Activated CD4-positive, CD25-positive, alpha-beta regulatory T cell treated with anti-CD3 and anti-CD28 coated beads, Interleukin-2, amount 50 U/mL, for 16 hours (primary cell): ENCODE data around the gene TDRD5.

ENCODE experiments used
- DNase-seq: peaks from one replicate; pipeline ENCODE4 v3.0.0-alpha.2; 2020; ENCODE audit warnings: low read depth, low spot score

The TDRD5 gene, protein sequence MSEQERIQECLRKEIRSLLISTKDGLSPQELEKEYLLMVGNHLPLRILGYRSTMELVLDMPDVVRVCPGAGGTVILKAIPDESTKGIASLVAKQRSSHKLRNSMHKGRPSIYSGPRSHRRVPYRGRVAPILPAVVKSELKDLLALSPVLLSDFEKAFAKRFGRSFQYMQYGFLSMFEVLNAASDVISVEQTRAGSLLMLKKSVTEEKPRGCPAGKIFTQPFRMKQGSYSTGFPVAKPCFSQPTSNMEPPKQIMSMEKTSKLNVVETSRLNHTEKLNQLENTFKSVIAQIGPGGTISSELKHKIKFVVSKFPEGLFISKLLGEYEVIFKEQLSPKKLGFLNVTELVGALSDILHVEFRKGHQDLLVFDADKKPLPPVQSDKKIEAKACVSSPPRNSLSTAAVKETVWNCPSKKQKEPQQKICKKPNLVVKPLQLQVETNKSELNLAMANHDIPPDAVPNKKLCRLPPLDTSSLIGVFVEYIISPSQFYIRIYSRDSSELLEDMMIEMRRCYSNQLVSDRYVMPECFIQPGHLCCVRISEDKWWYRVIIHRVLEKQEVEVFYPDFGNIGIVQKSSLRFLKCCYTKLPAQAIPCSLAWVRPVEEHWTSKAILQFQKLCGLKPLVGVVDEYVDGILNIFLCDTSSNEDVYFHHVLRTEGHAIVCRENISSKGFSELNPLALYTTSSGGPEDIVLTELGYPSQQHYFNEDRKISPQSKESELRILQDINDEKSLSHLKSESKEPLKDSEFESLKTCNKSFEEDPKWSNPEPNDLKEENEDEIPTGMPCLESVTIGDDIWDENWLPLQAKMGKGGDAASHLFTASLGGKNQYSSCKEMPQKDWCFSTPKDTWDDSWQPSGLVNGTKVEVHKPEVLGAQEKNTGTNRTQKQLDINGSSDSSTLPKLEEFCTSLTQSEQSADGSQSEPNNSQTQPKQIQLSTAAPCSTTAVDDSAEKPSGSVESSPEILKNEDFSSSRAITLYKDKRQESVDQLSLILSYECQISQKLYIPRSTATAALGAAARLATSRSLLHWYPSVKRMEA

DNA sequence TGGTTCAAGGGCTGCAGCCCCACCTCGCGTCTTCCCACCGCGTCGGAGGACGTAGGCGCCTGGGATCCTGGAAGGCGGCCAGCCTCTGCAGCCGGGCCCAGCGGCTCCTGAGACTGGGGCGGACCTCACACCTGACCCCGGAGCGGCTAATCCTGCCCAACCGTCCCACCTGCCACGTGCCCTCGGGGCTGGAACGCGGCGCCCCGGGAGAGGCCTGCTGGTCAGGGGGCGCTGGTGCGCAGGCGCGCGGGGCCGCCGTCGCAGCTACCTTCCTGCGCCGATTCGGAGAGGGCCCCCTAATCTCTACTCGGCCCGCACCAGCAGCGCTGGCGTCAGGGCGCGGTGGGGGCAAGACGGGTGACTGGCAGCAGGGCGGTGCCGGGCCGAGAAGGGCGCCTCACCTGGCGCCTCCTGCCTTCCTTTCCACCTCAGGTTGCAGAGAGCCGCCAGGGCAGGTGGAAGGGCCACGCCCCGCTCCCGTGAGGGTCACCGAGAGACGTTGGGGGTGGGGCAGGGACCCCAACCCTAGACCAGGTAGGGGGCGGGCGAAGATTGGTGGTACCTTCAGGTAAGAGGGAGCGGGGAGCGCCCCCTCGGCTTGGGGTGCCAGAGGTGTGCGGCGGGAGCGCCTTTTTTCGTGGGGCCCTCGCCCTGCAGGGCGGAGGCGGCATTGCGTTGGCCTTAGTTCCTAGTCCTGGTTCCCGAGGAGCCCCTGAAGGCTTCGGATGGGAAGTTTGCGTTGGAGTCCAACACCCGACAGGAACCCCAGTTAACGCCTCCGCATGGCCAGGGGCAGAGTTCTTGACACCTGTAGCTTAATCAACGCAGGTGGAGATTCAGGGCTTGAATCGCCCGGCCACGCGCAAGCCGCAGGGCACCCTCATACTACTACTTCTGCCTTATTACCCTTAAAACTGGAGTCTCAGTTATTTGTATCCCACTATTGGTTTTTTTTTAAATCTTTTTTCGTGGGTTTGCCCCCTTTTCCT lies at the start of gene TDRD5:
TSS of gene TDRD5 (plus strand) at position 241 of the 989 bp plus-strand sequence. CDS start 784 bp downstream, outside the sequence.
- no peak for DNase-seq

DNA sequence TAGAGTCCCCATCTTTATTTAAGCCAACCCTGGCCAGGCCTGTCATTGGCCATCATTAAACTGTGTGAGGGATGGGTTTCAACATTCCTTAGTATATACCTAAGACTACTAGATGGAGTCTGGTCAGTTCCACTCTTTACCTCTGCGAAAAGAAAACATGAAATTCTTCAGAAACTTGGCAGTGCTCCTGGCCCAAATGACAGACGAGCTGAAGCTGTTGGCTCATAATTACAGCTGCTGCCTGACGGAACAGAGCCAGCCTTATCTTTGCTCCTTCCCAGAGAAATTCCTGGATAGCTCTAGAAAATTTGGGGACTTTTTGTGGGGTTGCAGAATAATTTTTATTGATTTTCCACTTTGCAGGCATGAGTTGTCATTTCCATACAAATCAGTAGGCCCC lies 46.3 kb upstream of the TDRD5 start:
- DNase-seq: no peak

DNA sequence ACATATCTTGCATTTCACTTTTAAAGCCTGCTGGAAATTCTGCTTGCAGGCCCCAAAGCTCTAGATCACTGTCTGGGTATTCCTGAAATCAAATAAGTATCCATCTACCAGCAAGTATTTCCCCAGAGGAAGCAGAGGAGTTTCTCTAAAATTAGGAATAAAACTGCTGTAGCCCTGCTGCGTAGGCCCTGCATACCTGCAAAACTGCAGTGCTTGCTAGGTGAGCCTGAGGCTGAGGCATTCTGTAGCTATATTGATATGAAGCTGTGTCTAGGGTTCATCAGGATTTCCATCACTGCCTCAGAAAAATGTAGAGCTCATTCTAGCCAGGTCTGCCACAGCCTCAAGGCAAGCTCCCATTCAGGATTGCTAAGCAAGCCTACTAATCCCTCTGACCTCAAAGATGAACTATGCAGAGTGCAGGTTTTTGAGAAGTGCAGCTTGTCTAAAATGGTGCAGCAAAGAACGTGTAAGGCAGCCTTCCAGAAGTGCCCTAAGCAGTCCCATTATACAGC lies 44.6 kb upstream of the TDRD5 start:
- no peak for DNase-seq

- no peak for DNase-seq
These were observed 42.8 kb upstream of the TDRD5 start for GRCh38 chr1:179548666-179549367.

DNA sequence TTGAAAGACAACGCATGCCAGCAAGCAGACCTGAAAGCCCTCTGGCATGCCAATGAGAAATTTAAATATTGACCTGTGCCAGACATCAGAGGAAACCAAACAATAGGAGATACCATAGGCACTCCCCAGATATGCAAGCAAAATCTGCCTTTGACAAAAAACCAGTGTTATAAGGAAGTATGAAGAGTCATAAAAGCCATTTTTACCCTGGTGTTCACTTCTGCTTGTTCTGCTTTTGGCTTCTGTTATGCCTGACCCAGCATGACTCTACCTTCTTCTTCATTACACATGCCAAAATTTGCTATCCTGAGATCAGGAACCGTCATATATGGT lies 42.3 kb upstream of the TDRD5 start:
- DNase-seq: no peak

- DNase-seq: no peak
These were observed 40.6 kb upstream of the TDRD5 start for GRCh38 chr1:179550746-179551682.

- no peak for DNase-seq
These were observed 37.2 kb upstream of the TDRD5 start for GRCh38 chr1:179554427-179554826.

DNA sequence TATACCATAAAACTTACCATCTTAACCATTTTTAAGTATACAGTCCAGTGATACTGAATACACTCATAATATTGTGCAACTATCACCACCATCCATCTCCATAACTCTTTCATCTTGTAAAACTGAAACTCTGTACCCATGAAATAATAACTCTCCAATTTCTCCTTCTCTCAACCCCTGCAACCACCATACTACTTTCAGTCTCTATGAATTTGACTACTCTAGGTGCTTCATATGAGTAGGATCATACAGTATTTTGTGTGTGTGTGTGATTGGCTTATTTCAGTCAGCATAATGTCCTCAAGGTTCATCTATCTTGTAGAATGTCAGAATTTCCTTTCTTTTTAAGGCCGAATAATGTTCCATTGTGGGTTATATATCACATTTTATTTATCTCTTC lies 33.6 kb upstream of the TDRD5 start:
- DNase-seq: no peak

DNA sequence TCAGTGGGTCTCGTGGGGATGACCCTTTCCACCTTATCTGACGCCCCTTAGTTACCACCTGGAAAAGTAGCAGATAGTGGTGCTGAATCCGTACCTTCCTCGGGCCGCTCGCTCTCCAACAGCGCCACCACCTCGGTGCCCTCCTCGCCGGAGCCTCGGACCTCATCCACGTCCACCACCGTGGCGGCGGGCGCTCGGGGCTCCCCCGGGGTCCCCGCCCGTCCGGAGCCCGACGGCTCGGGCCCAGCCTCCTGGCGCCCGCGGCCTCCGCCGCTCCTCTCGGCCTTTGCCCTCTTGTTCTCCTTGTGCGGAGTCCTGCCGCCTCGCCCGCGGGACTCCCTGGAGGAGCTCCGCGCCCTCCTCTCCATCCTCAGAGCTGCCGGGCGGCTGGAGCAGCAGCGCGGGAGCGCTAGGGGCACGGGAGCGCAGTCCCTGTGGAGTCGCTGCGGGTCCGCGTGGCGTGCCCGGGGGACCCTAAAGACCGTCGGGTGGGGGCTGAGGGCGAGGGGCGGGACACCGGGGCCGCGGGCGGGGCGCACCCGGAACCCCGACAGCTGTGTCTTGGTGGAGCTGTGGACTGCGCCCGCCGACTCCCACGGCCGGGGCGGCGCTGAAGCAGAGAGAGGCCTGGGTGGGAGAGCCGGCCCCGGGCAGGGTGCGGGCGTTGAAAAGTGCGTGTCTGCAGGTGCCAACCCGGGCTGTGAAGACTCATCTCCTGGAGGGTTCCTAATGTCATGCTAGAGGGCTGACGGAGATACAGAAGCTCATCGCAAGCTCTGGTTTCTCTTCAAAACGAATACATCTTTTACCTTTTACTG lies 15.9 kb upstream of the TDRD5 start, which contains the start of gene NPHS2:
TSS of gene NPHS2 (minus strand) at position 452 of the 818 bp plus-strand sequence. CDS start at position 368, 84 bp downstream.
- no peak for DNase-seq

DNA sequence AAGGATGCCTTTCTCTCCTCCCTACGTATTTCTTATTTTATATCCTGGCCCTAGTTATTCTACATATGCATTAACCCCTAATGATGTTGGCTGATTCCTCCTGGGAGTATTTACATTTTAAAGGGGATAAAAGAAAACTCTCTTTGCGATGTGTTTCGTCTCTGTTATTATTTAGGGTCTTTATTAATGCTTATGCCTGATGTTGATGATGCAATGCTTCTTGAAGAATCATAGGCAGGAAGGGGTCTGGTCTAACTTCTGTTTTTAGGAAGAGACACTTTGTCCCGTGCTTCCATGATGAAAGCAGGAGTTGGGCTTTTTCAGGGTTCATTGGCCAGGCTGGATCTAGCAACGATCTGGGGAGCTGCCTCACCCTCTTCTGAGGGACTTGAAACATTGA lies 15.1 kb upstream of the TDRD5 start:
- no peak for DNase-seq

DNA sequence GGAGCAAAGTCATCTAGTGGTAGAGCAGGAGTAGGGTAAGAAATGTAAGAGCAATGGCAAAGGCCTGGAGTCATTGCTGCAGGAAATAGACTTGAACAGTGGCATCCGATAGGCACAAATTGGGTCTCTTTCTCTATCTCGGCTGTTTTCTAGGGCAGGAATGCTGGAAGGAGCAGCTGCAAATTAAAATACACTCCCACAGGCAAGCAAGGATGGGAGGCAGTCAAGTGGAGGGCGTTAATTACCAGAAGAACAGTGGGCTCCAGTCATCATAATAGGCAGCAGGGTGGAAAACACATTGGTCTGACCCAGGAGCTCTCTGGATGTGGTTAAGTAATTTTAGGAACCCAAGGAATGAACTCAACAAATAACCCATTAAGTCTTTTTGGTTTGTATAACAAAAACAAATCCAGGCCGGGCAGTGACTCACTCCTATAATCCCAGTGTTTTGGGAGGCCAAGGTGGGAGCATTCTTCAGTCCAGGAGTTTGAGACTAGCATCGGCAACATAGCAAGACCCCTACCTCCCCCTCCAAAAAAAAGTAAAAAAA lies 7.8 kb upstream of the TDRD5 start:
- DNase-seq: no peak

GRCh38 chr1:179586107-179586823 lies 5.4 kb upstream of the TDRD5 start:
- DNase-seq: no peak

- no peak for DNase-seq
These were observed 4.3 kb upstream of the TDRD5 start for GRCh38 chr1:179587336-179587735.

DNA sequence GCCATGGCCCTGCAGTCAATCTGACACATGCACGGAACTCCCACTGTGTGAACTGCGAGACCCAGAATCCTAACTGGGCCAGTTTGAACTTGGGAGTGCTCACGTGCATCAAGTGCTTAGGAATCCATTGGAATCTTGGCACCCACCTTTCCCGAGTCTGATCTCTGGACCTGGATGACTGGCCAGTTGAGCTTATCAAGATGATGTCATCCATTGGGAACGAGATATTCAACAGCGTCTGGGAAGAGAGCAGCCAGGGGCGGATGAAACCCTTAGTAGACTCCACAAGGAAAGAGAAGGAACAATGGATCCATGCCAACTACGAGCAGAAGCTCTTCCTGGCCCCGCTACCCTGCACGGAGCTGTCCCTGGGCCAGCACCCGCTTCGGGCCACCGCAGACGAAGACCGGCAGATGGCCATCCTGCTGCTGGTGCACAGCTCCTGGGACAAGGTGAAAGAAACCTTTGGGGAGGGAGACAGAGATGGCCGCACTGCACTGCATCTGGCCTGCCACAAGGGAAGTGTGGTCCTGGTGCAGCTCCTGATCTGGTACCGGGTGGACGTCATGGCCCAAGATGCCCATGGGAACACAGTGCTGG lies 3.1 kb upstream of the TDRD5 start:
- DNase-seq: no peak

DNA sequence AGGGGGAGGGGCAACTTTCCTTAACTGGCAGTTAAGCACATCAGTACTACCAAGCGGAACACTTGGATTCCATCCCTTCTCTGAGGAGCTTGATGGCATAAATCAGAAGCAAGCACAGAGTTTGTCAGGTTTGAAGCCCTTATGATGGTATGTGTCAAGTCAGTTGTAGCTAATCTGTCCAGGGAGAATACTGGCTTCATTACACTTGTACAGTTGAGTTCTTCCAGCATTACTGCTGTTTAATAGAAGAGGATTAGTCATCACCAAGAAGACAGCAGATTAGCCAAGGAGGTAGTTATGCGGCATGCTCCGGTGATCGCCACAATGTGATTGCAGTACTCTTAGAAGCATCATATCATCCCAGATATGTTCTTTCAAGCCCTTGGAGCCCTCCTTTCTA lies 2.1 kb upstream of the TDRD5 start:
- no peak for DNase-seq

DNA sequence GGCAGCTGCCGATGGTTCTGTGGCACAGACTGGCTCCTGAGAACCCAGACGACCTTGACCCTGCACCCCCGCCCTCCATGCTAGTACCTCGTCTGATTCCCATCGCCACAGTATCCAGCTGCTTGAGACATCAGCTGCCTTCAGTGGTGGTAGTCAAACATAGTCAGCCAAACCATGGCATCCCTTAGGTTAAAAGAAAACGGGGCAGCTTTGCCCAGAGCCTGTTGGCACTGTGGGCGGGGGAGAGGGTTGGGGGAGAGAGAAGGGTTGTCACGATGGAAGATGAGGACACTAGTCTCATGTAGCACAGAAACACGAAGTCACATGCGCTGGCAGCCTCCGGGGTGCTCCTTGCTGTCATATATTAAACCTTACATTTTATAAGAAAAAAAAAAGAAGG lies 961 bp upstream of the TDRD5 start:
- no peak for DNase-seq

GRCh38 chr1:179591253-179591591 lies 410 bp upstream of the TDRD5 start:
- no peak for DNase-seq
